Endothelial cell of umbilical vein (primary cell): ENCODE data around the gene FAM53B. TPM values are rescaled to one million over a fixed set of nuclear protein-coding genes. Genes with fewer than 3 reads are reported as not detected.

Experiments
- BruUV-seq: library from RNA; stranded (reverse); fragments of 400-500 nt; replicated peaks from 2 replicates; lab custom pipeline; 2021; lab: Mats Ljungman, UMichigan
- CTCF ChIA-PET: fragments of 300-600, 350-600 bp; sonication (Branson Sonifier 250); formaldehyde crosslinking; loops from one replicate; lab custom pipeline; 2021; ENCODE audit warnings: antibody characterized with exemption, inconsistent platforms; lab: Charles Lee
- POLR2A ChIA-PET: fragments of 300-600, 350-600 bp; sonication (Branson Sonifier 250); formaldehyde crosslinking; loops from one replicate; lab custom pipeline; 2021; ENCODE audit warnings: antibody characterized with exemption, inconsistent platforms; lab: Charles Lee
- DNase-seq: peaks from one replicate; pipeline ENCODE4 v3.0.0-alpha.2; 2011; ENCODE audit warnings: low read depth, low spot score
- FAIRE-seq: peaks from 2 replicates; lab custom pipeline; 2011; peaks lifted over from hg19 to GRCh38; lab: Jason Lieb, UNC
- H2AFZ ChIP-seq: 2 replicates; pipeline ENCODE4 v1.6.0; 2012; ENCODE audit warnings: low read depth, low read length, control low read depth, inconsistent platforms
- H3K27ac ChIP-seq: 2 replicates; pipeline ENCODE4 v1.5.1; 2011; ENCODE audit warnings: low read depth, mild to moderate bottlenecking, control low read depth, low read length, moderate library complexity; ENCODE audit not compliant: insufficient read depth
- H3K27me3 ChIP-seq, 2 experiments: 2 replicates each; pipeline versions ENCODE4 v1.6.0 to v1.6.1; 2011; ENCODE audit warnings: low read length in 2 of 2, mixed read lengths in 1 of 2; ENCODE audit not compliant: control insufficient read depth in 2 of 2, insufficient read depth in 2 of 2
- H3K36me3 ChIP-seq, 2 experiments: 2 replicates in 1 of 2; 3 replicates in 1 of 2; pipeline ENCODE4 v1.5.1; 2011; ENCODE audit warnings: low read length in 2 of 2, mild to moderate bottlenecking in 1 of 2, moderate library complexity in 1 of 2; ENCODE audit not compliant: control insufficient read depth in 2 of 2, insufficient read depth in 2 of 2; ENCODE audit errors: extremely low read depth in 1 of 2
- H3K4me1 ChIP-seq: 3 replicates; pipeline ENCODE4 v1.5.1; 2011; ENCODE audit warnings: mild to moderate bottlenecking, low read length; ENCODE audit not compliant: control insufficient read depth, insufficient read depth; ENCODE audit errors: extremely low read depth
- H3K4me2 ChIP-seq: 2 replicates; pipeline ENCODE4 v1.6.1; 2011; ENCODE audit warnings: low read length, control low read depth, mixed read lengths; ENCODE audit not compliant: insufficient read depth
- H3K4me3 ChIP-seq, 3 experiments: fragments of 200-600 bp in 1 of 3; sonication (generic), shearing (Covaris generic) in 1 of 3; replicated peaks in 1 of 3; 2 replicates each; pipeline ENCODE4 v1.5.1; 2011 to 2016; ENCODE audit warnings: control low read depth in 3 of 3, low read length in 3 of 3, mild to moderate bottlenecking in 2 of 3, inconsistent platforms in 1 of 3, low read depth in 1 of 3, moderate library complexity in 1 of 3; ENCODE audit not compliant: insufficient read depth in 1 of 3
- H3K79me2 ChIP-seq: 2 replicates; pipeline ENCODE4 v1.6.0; 2012; ENCODE audit warnings: low read length, inconsistent platforms; ENCODE audit not compliant: control insufficient read depth, insufficient read depth
- H3K9ac ChIP-seq: replicated peaks from 2 replicates; pipeline ENCODE3; 2011; ENCODE audit warnings: low read length, control low read depth; ENCODE audit not compliant: insufficient read depth; ENCODE audit errors: extremely low read depth
- H3K9me1 ChIP-seq: replicated peaks from 3 replicates; pipeline ENCODE4 v1.6.0; 2011; ENCODE audit warnings: mild to moderate bottlenecking, low read length; ENCODE audit not compliant: control insufficient read depth, insufficient read depth; ENCODE audit errors: extremely low read depth
- H3K9me3 ChIP-seq: replicated peaks from 2 replicates; pipeline ENCODE4 v1.5.1; 2012; ENCODE audit warnings: low read length, inconsistent platforms; ENCODE audit not compliant: control insufficient read depth, insufficient read depth
- H4K20me1 ChIP-seq: replicated peaks from 2 replicates; pipeline ENCODE3; 2011; ENCODE audit warnings: mild to moderate bottlenecking, low read length; ENCODE audit not compliant: control insufficient read depth, insufficient read depth; ENCODE audit errors: extremely low read depth
- EZH2 ChIP-seq: IDR thresholded peaks from 2 replicates; pipeline ENCODE4 v1.6.1; 2012; ENCODE audit warnings: borderline replicate concordance, low read depth, mild to moderate bottlenecking, moderate library complexity, low read length, inconsistent platforms; ENCODE audit not compliant: severe bottlenecking
- FOS ChIP-seq: IDR thresholded peaks from 2 replicates; pipeline ENCODE4 v1.6.1; 2011; ENCODE audit warnings: mild to moderate bottlenecking, low read length, moderate library complexity, borderline replicate concordance; ENCODE audit not compliant: insufficient read depth
- GATA2 ChIP-seq: IDR thresholded peaks from 2 replicates; pipeline ENCODE4 v1.7.0; 2011; ENCODE audit warnings: low read depth, mild to moderate bottlenecking, moderate library complexity, mixed read lengths, low read length; ENCODE audit not compliant: insufficient read length, insufficient read depth
- JUN ChIP-seq: IDR thresholded peaks from 2 replicates; pipeline ENCODE4 v1.6.1; 2011; ENCODE audit warnings: borderline replicate concordance, low read depth; ENCODE audit not compliant: insufficient read length, insufficient read depth
- MYC ChIP-seq: IDR thresholded peaks from one replicate; pipeline ENCODE4 v1.6.1; 2011; ENCODE audit warnings: mild to moderate bottlenecking, low read depth, low read length
- POLR2A ChIP-seq: IDR thresholded peaks from 2 replicates; pipeline ENCODE4 v1.6.1; 2012; ENCODE audit warnings: low read depth, mild to moderate bottlenecking, control low read depth, low read length
- POLR2AphosphoS5 ChIP-seq: IDR thresholded peaks from 2 replicates; pipeline ENCODE4 v1.6.1; 2012; ENCODE audit warnings: low read depth, mild to moderate bottlenecking, control low read depth, low read length, moderate library complexity; ENCODE audit not compliant: insufficient read depth
- dilution Hi-C: fragments of 300-500 bp; cut with MboI; formaldehyde crosslinking; loops from one replicate; pipeline ENCODE4 v1.15.0; 2019; ENCODE audit warnings: low sequenced_read_pairs; ENCODE audit not compliant: extremely low pct_ligation_motif_present
- intact Hi-C: fragments of 100-400 bp; cut with micrococcal nuclease; formaldehyde crosslinking; loops from one replicate; pipeline ENCODE4 v1.10.0; 2022
- polyA plus RNA-seq, 4 experiments: library from polyadenylated mRNA; depleted of rRNA in 3 of 4; stranded (reverse) in 3 of 4; unstranded in 1 of 4; fragments of >200 nt; gene quantifications; 2 replicates each; pipeline versions ENCODE4 v1.2.1 to v1.2.3, GENCODE V29; 2011 to 2012; ENCODE audit warnings: missing spikeins in 1 of 4
- total RNA-seq: library from RNA; stranded (reverse); gene quantifications from 2 replicates; pipeline ENCODE4 v1.2.3, GENCODE V29; 2021
- TF ChIP-seq, protein P1 (sequence below), 2 donors: IDR thresholded peaks; 1 replicate in 1 of 2; 2 replicates in 1 of 2; pipeline ENCODE4 v1.5.1; 2011; ENCODE audit warnings: low read length in 2 of 2, mild to moderate bottlenecking in 2 of 2, moderate library complexity in 2 of 2, control low read depth in 1 of 2, inconsistent platforms in 1 of 2, low read depth in 1 of 2; ENCODE audit not compliant: insufficient read depth in 1 of 2; ENCODE audit errors: extremely low read depth in 1 of 2
- TF ChIP-seq, protein P2 (sequence below): IDR thresholded peaks from 2 replicates; pipeline ENCODE4 v1.6.1; 2011; ENCODE audit not compliant: insufficient read depth, insufficient read length

Gene FAM53B
- total and polyA plus RNA-seq, 2 donors (not counting 3 experiments of a cell fraction or from before 2014, with no cell fraction given) = 8.5 to 21.1 TPM

DNA sequence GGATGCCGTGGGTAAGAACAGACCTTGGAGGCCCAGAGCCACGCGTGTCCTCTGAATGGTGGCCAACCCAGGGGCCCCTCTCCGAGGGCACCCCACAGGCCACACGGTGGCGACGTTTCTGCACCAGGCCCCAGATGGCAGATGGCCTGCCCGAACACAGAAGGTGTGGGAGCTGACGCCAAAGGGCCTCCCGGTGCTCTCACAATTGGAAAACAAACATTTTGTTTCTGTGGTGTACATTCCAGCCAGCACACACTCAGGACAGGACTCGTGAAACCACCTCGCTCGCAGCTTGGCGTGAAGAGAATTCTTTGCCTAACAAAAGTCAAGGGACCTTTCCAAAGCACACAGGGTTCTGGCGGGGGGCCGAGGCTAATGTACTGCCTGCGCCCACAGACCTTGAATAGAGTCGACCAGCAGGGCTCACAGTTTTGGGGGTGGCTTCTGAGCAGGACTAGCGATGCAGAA, 112.1 kb downstream of the FAM53B start:
- Histone ChIP-seq H3K27ac (no peak overlapping the region), H2AFZ (no peak overlapping the region), H3K27me3 (no peaks in the 10 kb centered on the region), H3K4me1 (peaks cover 2% of the 10 kb centered on the region), H3K79me2 (no peaks in the 10 kb centered on the region), H4K20me1 (no peaks in the 10 kb centered on the region), H3K9me3 (no peaks in the 10 kb centered on the region), H3K9ac (no peak overlapping the region), H3K36me3 (no peaks in the 10 kb centered on the region), H3K9me1 (no peaks in the 10 kb centered on the region), H3K4me2 (no peak overlapping the region), H3K4me3 (no peak overlapping the region)
- FAIRE-seq = no peak
- intact Hi-C loops (loop anchor here (1.0 kb wide), 2 partner anchors 109 to 113 kb away; no protein-coding TSS in a partner anchor), dilution Hi-C loops (no loop called here)
- DNase-seq = peak; percentile 31
- no TSS peak for BruUV-seq
- ChIA-PET CTCF (interaction anchor here (0.5 to 7.7 kb wide), 9 partner anchors 11 to 150 kb away, joined by 3 to 105 read pairs (median 4); partner anchors contain the start of gene FAM53B), POLR2A (no interaction called here)
- TF ChIP-seq FOS (no peak), POLR2AphosphoS5 (no peak)
- TF ChIP-seq, protein P1, sequence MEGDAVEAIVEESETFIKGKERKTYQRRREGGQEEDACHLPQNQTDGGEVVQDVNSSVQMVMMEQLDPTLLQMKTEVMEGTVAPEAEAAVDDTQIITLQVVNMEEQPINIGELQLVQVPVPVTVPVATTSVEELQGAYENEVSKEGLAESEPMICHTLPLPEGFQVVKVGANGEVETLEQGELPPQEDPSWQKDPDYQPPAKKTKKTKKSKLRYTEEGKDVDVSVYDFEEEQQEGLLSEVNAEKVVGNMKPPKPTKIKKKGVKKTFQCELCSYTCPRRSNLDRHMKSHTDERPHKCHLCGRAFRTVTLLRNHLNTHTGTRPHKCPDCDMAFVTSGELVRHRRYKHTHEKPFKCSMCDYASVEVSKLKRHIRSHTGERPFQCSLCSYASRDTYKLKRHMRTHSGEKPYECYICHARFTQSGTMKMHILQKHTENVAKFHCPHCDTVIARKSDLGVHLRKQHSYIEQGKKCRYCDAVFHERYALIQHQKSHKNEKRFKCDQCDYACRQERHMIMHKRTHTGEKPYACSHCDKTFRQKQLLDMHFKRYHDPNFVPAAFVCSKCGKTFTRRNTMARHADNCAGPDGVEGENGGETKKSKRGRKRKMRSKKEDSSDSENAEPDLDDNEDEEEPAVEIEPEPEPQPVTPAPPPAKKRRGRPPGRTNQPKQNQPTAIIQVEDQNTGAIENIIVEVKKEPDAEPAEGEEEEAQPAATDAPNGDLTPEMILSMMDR (IDR thresholded peaks at IDR 0.05; ENCODE audit: extremely low read depth in 1 of 2, insufficient read depth in 1 of 2, low read depth in 1 of 2, low read length in 2 of 2) = peak; percentile 47 to 69

DNA sequence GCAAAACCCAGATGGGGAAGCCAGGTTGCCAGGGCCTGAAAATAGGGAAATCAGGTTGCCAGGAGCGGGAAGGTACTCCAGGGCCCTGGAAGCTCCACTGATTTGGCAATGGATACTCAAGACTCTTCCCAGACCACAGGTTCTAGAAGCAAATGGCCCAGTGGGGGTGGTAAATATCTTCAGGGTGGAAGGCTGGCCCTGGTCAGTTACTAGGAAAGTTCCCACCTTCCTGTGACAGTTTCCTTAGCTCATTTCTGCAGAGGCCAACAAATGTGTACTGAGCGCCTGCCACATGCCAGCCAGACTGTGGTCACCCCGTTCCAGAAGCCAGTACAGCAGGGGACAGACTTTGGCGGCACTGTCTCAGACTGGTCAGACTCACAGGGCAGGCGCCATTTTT, 113.6 kb downstream of the FAM53B start:
- POLR2A ChIA-PET = no interaction called here

More for the DNA sequence above, 113.6 kb downstream of the FAM53B start:
- H3K27ac ChIP-seq = no peak overlapping the region
- no peaks in the 10 kb centered on the region for H3K27me3 ChIP-seq
- H3K79me2 ChIP-seq = no peaks in the 10 kb centered on the region
- intact Hi-C loops (no loop called here), dilution Hi-C loops (no loop called here)
- TF ChIP-seq GATA2 (no peak), EZH2 (no peak), FOS (no peak), MYC (no peak), JUN (no peak), POLR2AphosphoS5 (no peak), POLR2A (no peak)
- TF ChIP-seq, protein P2, sequence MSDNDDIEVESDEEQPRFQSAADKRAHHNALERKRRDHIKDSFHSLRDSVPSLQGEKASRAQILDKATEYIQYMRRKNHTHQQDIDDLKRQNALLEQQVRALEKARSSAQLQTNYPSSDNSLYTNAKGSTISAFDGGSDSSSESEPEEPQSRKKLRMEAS = no peak
- TF ChIP-seq, protein P1 (IDR thresholded peaks at IDR 0.05; ENCODE audit: extremely low read depth in 1 of 2, insufficient read depth in 1 of 2, low read depth in 1 of 2, low read length in 2 of 2) = no peak
- H3K9me3 ChIP-seq = no peaks in the 10 kb centered on the region
- CTCF ChIA-PET = interaction anchor here (1.8 to 7.7 kb wide), 3 partner anchors 88 to 115 kb away, joined by 5 to 105 read pairs (median 32); partner anchors contain the start of gene FAM53B
- H3K4me2 ChIP-seq = no peak overlapping the region
- FAIRE-seq (no peak), DNase-seq (no peak)
- no peak overlapping the region for H2AFZ ChIP-seq
- peaks cover 2% of the 10 kb centered on the region for H3K4me1 ChIP-seq
- no peaks in the 10 kb centered on the region for H3K9me1 ChIP-seq
- no peaks in the 10 kb centered on the region for H3K36me3 ChIP-seq
- no peak overlapping the region for H3K9ac ChIP-seq
- no peaks in the 10 kb centered on the region for H4K20me1 ChIP-seq
- H3K4me3 ChIP-seq = no peak overlapping the region
- BruUV-seq = no TSS peak
